Testis (tissue), 2 donors: ENCODE results near the gene NOS1AP.

Experiments
- CTCF ChIP-seq, 3 experiments: fragments of 450-650 bp in 2 of 3; fragments of 200-600 bp in 1 of 3; sonication (generic) in 1 of 3; IDR thresholded peaks; one replicate each; pipeline ENCODE4 v1.5.1; 2016 to 2019; ENCODE audit warnings: antibody characterized with exemption in 3 of 3, mild to moderate bottlenecking in 2 of 3, moderate library complexity in 1 of 3
- POLR2A ChIP-seq: fragments of 450-650 bp; IDR thresholded peaks from one replicate; pipeline ENCODE4 v1.6.1; 2017; ENCODE audit warnings: antibody characterized with exemption, mild to moderate bottlenecking, moderate library complexity

DNA sequence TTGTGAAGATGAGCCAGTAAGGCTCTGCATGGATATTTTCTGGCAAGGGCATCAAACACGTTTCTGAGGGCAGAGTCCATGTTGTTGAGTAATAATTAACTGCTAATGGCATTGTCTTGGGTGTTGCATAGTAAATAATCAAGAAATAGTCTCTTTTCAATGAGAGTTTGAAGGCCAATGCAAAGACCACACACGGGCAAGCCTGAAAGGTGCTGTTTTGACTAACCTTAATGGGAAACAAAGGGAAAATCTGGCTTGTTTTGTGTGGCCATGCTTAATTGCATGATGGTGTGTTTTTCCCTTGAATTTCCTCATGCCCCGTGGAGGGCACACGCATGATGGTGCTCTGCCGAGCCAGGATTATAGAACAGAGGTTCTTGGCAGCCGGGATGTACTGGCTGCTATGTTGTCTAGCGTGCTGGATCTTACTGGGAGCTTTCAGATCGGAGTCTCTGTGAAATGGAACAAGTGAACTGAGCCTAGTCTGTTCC, 127.6 kb downstream of the NOS1AP start:
- TF ChIP-seq CTCF (IDR thresholded peaks at IDR 0.05) (no peak), POLR2A (no peak)
